Panc1 (cell line): ENCODE results near the gene RAD50.

Source experiments
- POLR2AphosphoS5 ChIP-seq: IDR thresholded peaks from 2 replicates; pipeline ENCODE4 v1.6.1; 2012; ENCODE audit warnings: mild to moderate bottlenecking, low read depth, low read length, moderate library complexity
- SIN3A ChIP-seq: IDR thresholded peaks from 2 replicates; pipeline ENCODE4 v1.6.1; 2012; ENCODE audit warnings: low read depth, mild to moderate bottlenecking, low read length, moderate library complexity, borderline replicate concordance; ENCODE audit not compliant: insufficient read depth
- TCF7L2 ChIP-seq: IDR thresholded peaks from 2 replicates; pipeline ENCODE4 v1.6.1; 2011; ENCODE audit warnings: mild to moderate bottlenecking, low read depth, low read length, inconsistent platforms
- TF ChIP-seq, protein P1 (sequence below): fragments of 450-650 bp; IDR thresholded peaks from 2 replicates; pipeline ENCODE4 v1.5.1; 2017; ENCODE audit warnings: mild to moderate bottlenecking
- TF ChIP-seq, protein P2 (sequence below), 2 experiments: IDR thresholded peaks; 2 replicates each; pipeline ENCODE4 v1.6.1; 2011 to 2012; ENCODE audit warnings: low read depth in 2 of 2, control low read depth in 1 of 2, low read length in 1 of 2, mild to moderate bottlenecking in 1 of 2, moderate library complexity in 1 of 2; ENCODE audit not compliant: insufficient read depth in 1 of 2

DNA sequence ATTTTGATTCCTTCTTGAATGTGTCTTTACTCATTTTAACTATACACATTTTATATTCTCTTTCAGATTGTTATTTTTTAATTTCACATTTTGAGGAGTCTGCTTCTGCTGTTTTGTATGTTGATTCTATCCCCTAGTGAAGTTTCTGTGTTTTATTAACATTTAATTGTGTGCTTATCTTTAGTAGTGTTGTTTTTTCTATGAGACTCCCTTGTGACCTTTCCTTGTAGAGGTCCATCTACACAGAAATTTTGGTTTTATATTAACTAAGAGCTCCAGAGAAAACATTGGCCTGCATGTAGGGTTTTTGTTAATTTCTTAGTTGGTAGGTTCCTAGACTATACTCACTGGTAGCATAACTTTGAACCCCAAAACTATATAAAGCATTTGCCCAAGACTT lies 65.8 kb downstream of the RAD50 start:
- TF ChIP-seq, protein P1, sequence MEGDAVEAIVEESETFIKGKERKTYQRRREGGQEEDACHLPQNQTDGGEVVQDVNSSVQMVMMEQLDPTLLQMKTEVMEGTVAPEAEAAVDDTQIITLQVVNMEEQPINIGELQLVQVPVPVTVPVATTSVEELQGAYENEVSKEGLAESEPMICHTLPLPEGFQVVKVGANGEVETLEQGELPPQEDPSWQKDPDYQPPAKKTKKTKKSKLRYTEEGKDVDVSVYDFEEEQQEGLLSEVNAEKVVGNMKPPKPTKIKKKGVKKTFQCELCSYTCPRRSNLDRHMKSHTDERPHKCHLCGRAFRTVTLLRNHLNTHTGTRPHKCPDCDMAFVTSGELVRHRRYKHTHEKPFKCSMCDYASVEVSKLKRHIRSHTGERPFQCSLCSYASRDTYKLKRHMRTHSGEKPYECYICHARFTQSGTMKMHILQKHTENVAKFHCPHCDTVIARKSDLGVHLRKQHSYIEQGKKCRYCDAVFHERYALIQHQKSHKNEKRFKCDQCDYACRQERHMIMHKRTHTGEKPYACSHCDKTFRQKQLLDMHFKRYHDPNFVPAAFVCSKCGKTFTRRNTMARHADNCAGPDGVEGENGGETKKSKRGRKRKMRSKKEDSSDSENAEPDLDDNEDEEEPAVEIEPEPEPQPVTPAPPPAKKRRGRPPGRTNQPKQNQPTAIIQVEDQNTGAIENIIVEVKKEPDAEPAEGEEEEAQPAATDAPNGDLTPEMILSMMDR: no peak
- TF ChIP-seq POLR2AphosphoS5: no peak
- TF ChIP-seq, protein P2, sequence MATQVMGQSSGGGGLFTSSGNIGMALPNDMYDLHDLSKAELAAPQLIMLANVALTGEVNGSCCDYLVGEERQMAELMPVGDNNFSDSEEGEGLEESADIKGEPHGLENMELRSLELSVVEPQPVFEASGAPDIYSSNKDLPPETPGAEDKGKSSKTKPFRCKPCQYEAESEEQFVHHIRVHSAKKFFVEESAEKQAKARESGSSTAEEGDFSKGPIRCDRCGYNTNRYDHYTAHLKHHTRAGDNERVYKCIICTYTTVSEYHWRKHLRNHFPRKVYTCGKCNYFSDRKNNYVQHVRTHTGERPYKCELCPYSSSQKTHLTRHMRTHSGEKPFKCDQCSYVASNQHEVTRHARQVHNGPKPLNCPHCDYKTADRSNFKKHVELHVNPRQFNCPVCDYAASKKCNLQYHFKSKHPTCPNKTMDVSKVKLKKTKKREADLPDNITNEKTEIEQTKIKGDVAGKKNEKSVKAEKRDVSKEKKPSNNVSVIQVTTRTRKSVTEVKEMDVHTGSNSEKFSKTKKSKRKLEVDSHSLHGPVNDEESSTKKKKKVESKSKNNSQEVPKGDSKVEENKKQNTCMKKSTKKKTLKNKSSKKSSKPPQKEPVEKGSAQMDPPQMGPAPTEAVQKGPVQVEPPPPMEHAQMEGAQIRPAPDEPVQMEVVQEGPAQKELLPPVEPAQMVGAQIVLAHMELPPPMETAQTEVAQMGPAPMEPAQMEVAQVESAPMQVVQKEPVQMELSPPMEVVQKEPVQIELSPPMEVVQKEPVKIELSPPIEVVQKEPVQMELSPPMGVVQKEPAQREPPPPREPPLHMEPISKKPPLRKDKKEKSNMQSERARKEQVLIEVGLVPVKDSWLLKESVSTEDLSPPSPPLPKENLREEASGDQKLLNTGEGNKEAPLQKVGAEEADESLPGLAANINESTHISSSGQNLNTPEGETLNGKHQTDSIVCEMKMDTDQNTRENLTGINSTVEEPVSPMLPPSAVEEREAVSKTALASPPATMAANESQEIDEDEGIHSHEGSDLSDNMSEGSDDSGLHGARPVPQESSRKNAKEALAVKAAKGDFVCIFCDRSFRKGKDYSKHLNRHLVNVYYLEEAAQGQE (IDR thresholded peaks at IDR 0.05; ENCODE audit: insufficient read depth in 1 of 2, low read depth in 2 of 2, low read length in 1 of 2): no peak
- no peak for TF ChIP-seq SIN3A
- no peak for TF ChIP-seq TCF7L2
